Occipital lobe (tissue), 2 donors: ENCODE results near the gene GALNT6. TPM values are rescaled to one million over a fixed set of nuclear protein-coding genes. Genes with fewer than 3 reads are reported as not detected.

Experiments
- DNase-seq: peaks from one replicate; lab custom pipeline; 2025; lab: John Stamatoyannopoulos, UW
- total RNA-seq: library from RNA; depleted of rRNA; stranded (reverse); fragments of >200 nt; gene quantifications from one replicate; pipeline ENCODE4 v1.2.3, GENCODE V29; 2014

GALNT6 gene
- total RNA-seq, 1 donor from 2014 or later: 0.94 TPM

DNA sequence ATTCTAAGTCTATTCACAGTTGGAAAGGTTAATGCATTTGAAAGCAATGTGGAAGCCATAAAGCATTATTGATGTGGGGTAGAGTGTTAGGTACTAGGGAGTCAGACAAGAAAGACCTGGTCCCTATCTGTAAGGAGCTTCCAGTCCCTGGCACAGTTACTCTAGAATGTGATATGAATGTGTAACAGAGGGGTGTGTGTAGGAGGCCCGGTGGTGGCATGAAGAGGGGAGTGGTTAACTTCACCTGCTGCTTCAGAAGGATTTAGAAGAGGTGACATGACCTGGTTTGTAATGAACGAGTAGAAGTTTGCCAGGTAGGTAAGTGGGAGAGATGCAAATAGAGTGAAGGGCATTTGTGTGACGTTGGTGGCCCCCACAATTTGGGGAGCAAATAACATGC, 15.1 kb upstream of the GALNT6 start:
- DNase-seq: no peak

DNA sequence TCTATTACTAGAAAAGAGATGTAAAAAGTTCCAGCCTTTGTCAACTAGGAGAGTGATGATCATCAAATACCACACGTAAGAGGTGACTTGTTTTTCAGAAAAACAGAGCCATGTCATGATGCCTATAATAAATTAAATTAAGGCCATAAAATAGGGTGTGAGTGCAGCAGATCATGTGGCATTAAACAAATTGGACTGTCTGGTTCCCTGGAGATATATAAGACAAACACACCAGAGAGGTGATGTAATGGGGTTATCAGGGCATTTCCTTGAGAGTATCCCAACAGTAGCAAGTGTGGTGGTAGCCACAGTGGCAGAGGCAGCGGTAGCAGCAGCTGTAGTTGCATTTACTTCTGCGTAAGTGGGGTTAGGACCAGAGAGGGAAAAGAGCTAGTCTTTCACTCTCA, 14.6 kb upstream of the GALNT6 start:
- DNase-seq: no peak

DNA sequence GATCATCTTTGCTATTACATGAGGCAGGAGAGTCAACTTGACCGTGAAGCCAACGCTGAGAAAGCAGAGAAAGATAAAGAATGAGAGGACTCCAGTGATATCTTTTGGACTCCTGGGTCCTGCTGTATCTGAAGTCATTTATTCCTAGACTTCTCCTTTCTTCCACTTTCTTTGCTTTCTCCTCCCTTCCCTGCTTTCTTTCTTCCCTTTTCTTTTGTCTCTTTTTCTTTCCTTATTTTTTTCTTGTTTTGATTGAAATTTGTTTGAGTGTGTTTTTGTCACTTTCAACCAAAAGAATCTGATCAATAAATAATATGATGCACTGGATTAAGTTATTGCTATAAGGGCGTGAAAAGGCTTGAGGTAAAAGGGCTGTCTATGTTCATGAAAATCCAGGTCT, 13.4 kb upstream of the GALNT6 start:
- no peak for DNase-seq

DNA sequence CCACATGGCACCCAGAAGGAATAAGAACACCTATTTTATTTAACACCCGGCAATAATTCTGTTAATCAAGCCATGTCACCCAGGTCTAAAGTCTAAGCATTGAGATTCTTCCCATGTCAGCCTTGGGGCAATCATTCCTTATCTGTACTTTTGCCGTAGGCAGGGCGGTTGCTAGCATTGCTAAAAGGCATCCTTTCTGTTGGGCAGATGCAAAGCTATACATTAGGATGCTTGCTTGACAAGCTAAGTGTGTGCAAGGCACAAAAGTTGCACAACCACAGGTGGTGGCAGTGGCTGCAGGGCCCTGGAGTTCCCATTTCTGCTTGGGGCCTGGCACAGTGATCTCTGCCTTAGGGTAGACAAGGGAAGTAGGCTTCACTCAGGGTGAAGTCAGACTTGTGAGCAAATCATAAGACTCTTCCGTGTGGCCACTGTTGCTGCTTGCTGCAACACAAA, 12.5 kb upstream of the GALNT6 start:
- no peak for DNase-seq

DNA sequence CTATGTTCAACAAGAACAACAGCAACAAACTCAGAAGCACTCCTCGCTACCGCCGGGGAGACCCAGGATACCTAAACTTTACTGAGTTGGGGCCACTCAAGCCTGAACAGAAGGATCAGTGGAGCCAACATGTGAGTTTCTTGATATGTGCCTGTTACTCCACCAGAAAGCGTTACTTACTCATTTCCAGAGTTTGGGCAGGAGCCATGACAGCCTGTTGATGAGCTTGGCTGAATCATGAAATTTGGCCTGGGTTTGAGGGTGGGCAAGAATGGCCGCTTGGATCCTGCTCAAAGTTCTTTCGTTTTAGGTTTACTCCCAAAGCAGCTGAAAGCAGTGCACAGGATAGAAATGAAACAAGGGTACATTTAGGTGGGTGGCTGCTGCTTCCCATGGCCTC, 12.0 kb upstream of the GALNT6 start:
- DNase-seq: no peak

DNA sequence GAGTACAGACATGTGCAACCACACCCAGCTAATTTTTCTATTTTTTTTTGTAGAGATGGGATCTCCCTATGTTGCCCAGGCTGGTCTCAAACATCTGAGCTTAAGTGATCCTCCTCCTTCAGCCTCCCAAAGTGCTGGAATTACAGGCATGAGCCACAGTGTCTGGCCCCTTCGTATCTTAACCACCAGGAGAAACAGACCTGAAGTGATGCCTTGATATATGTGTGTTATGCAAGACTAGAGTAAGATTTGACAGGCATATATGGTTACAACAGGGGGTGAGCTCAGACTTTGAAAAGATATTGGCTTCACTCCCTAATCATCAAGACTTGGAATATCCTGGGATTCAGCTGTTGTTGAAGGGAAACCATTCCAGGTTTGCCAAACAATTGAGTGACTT, 10.7 kb upstream of the GALNT6 start:
- no peak for DNase-seq

DNA sequence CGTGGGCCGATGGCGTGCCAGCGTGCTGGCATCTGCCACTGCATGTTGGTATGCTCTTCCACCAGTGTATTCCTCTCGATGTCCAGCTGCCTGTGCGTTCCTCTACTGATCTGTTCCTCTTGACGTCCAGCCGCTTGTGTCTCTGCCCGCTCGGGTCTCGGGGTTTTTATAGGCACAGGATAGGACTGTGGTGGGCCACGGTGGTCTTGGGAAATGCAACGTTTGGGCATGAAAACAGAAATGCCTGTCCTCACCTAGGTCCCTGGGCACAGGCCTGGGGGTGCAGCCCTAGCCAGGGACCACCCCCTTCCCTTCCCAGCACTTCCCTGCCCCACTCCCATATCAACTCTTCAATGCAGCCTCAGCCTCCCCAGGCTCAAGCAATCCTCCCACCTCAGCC, 10.3 kb upstream of the GALNT6 start:
- no peak for DNase-seq

DNA sequence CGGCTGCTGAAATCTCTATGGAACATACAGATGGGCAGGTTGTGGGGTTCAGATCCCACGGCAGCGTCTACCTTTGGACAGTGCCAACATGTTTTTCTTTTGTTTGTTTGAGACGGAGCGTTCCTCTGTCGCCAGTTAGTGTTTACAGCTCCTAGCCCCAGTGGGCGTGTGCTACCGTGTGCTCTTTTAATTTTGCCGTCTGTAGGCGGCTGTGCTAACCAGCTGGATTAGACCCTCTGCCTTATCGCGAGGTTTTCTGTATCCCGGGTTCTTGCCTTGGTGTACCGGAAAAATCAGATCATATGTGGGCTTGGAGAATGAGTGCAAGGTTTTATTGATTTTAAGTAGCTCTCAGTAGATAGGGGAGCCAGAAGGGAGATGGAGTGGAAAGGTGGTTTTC, 9.8 kb upstream of the GALNT6 start:
- DNase-seq: no peak

DNA sequence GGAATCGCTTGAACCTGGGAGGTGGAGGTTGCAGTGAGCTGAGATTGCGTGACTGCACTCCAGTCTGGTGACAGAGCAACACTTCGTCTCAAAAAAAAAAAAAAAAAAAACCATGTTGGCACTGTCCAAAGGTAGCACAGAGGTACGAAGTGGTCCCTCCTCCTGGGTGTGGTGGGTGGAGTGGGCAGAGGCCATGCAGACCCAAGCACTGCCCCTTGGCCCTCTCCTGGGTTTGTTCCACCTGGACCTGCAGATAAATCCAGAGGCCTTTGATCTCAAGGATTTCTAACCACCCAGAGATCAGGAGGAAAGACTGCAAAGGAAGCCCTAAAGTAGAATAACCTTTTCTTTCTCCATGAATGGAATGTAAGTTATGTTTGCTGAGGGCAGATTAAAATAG, 8.7 kb upstream of the GALNT6 start:
- no peak for DNase-seq

DNA sequence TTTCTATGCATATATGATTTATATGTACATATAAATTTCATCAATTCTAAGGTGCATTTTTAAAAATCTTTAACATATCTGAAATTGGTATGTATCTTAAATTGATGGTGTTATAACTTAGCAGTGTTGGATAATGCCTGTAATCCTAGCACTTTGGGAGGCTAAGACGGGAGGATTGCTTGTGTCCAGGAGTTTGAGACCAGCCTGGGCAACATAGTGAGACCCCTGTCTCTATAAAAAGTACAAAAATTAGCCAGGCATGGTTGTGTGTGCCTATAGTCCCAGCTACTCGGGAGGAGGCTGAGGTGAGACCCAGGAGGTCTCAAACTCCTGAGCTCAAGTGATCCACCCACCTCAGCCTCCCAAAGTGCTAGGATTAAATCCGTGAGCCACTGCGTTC, 6.5 kb upstream of the GALNT6 start:
- DNase-seq: no peak

DNA sequence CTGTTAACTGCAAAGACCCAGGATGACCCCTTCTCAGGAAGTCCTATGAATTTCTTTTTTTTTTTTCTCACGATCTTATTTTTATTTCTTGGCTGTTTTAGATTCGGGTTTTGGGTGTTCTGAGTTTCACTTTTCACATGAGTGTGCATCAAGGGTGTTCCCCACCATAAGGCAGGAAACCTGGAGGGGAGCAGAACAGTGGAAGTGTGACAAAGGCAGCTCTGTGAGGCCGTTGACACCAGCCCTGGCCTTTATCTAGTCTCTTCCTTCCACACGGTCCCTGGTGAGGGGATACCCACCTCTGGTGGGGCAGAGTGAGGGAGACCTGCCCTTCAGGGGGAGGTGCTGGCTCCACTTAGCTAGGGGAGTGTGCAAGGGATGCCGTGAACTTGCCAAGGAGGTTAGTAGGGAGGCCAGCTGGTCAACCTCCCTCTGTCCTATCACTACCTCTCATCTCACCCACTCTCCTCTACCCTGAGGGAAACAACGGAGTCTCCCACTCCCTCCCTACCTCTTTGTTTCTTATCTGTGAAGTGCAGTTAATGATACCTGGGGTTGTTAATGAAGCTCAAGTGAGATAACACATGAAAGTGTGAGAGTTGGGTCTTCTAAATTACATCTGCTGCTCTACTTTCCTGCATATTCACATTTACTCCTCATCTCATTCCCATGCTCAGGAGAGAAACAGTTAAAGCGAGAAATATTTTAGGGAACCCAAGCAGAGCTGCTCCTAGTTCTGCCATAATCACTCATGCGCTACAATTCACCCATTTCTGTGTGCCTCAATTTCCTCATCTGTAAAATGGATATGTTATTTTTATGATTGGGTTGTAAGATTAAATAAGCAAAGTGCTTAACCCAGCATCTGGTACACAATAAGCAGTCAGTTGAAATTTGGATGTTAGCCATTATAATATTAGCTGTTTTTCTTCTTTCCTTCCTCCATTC, 4.4 kb upstream of the GALNT6 start:
- DNase-seq: no peak

DNA sequence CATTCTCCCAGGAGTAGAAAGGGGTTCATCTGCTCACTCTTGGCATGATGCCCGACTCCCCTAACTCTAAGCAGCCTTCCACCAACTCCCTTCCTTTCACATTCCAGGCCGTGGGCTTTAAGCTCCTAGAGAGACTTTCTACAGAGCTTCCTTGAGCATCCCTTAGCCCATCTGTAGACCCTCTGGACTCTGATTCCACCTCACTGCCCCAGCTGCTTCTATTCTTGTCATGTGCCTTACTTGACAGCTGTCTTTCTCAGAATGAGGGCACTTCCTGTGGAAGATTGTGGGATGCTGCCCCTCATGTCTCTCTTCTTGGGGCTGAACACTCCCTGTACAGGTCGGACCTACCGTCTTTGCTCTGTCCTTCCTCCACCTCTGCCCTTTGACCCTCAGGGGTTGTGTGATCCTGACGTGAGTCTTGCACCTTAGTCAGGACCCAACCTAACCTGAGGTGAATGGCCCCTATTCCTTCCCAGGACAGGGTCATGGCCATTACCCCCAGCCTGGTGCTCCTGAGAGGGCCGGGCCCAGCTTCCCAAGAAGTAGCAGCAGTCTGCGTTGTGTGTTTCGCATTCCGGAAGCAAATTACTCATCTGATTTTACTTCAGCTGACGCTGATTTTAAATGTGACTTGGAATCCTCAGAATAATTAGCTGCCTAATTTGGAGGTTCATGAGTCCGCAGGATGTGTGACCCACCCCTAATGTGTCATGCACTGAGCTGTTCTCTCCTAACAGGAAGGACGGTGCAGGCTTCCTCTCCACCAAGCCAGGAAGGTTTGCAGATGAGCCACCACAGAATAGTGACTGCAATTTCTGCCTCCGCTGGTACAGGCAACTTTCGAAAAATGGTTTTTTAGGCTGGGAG, 2.7 kb upstream of the GALNT6 start:
- DNase-seq: no peak

DNA sequence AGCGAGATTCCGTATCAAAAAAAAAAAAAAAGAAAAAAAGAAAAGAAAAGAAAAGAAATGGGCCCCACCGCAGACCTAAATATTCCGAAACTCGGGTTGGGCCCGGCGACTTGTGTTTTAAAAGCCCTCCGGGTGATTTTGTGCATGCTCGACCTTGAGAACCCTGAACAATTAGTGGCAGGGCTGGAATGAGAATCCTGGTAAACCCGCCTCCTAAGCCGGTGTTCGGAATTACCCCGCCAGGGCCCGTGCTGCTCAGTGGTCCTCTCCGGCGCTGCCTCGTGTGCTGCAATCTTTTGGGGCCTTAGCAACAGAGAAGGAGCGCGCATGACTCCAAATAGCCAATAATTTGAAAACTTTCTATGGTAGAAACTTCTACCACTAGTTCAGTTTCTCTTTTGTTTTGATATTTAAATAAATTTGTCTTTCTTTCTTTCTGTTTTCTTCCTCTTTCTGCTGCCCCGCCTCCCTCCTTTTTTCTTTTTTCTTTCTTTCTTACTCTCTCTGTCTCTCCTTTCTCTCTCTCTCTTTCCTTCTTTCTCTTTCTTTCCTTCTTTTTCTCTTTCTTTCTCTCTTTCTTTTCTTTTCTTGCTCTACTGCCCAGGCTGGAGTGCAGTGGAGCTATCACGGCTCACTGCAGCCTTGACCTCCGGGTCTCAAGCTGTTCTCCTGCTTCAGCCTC, 1.5 kb upstream of the GALNT6 start:
- no peak for DNase-seq

DNA sequence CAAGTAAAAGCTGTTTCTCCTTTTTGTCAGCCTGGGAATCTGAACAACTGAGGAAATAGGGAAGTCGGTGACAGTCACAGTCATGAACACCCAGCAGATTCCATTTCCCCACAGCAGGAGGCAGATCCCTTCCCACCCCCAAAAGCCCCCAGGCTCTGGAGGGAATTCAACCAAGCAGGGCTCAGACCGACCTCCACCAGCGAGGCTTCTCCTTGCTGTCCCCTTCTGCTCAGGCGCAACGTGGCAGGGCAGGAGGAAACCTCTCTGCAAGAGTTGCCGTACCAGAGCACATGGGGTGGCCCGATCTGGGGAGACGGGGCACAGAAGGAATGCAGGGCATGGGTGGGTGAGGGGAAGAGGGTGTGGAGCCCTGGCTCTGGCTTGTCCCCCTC, 319 bp downstream of the GALNT6 start:
- no peak for DNase-seq

DNA sequence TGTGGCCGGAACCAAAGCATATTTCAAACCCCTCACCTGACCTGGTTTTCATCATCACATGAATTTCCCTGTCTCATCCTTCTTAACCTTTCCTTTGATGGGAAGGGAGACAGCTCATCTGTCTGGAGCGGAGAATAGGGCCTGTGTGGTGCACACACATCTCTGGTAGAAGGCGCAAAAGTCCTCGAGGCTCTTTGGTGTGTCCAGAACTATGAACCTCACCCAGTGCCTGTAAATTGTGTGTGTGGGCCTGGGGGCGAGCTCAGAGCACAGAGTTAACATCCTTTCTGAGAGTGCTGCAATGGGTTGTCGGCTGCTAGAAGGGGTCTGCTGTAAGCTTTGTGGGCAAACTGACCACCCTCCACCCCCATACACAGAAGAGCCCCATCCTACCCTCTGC, 749 bp downstream of the GALNT6 start:
- no peak for DNase-seq

DNA sequence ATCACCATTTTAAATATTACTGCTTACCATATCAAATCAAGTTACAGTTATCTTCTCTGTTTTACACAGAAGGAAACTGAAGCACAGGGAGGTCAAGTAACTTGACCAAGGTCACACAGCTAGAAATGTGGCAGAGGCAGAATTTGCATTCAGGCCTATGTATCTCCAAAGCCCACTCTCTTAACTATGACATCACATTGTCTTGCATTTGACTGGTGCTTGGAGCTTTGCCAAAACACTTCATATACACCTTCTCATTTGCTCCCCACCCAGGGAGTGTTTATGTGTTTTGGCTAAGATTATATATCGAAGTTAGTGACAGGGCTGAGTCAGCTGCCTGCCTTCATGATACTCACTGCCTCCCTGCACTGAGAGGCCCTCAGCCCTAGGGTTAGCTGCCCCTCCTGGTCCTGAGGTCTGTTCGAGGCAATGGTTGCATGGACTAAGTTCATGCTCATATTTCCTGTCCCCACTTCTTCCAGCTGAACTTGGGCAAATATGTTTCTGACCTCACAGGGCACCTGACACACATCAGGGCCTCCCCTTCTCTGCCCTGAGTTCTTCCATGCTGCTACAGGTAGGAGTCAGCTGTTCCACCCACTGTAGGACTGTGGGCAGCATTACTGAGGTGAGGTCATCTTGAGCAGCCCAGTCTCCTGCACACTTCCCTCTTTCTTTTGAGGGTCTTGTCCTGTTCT, 1.8 kb downstream of the GALNT6 start:
- DNase-seq: no peak

DNA sequence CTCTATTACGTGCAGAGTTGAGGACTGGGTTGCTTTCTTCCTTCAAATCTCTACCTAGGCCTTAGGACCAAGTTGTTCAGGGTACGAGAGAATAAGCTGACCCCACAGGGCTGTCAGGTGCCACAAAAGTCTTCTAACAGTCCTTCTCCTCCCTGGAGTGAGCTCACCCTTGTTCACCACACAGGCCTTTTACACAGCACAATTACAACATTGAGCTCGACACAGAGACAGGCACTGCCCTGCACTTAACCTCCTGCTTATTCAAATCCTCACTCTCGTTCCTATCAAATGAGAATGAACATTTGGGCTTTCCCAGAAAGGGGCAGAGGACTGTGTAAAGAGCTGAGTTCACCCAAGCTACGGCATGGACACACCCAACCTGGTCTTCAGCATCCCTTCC, 2.4 kb downstream of the GALNT6 start:
- DNase-seq: no peak

DNA sequence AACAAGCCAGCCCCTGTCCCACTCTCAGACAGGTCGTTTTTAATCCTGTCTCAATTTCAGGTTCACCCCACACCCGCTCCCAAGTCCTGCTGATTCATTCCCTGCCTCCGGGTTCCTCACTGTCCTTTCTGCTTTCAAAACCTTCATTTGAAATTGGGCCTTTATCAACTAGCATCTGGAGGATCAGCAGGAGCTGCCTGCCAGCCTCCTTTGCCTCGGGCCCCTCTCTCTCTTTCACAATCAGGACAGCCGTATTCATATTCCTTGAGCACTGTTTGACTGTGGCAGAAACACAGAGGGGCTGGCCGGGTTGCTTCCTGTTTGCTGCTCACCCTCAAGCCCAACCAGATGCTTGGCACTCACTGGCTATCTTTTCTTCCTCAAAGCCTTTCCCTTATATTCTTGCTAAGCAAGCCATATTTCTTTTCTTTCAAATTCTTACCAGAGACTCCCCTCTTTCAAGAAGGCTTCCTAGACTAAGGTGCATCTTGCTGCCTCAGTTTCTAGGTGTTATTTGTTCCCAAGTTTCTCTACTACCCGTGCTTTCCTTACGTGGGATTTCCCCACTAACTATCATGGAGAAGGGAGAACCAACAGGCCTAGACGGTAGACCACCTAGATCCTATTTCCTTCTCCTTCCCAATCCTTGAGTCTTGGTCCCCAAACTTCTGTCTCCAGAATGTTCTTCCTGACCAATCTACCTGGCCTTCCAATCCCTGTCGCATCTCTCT, 3.0 kb downstream of the GALNT6 start:
- no peak for DNase-seq

DNA sequence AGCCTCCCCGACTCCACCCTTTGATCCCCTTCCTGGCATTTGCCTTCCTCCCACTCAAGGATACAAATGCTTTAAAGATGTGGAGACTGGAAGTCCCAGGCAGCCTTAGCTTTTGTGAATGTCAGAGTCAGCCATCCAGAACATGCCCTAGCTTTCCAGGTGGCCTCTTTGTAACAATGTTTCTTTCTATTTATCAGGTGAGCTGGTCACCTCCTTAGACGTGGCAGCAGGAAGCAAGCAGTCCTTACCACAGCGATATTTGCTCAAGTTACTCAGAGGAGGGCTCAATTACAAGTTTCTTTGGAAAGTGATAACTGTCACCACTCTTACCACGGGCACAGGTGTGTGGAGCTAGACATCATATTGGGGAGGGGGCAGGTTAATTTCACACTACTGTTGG, 4.9 kb downstream of the GALNT6 start:
- no peak for DNase-seq

DNA sequence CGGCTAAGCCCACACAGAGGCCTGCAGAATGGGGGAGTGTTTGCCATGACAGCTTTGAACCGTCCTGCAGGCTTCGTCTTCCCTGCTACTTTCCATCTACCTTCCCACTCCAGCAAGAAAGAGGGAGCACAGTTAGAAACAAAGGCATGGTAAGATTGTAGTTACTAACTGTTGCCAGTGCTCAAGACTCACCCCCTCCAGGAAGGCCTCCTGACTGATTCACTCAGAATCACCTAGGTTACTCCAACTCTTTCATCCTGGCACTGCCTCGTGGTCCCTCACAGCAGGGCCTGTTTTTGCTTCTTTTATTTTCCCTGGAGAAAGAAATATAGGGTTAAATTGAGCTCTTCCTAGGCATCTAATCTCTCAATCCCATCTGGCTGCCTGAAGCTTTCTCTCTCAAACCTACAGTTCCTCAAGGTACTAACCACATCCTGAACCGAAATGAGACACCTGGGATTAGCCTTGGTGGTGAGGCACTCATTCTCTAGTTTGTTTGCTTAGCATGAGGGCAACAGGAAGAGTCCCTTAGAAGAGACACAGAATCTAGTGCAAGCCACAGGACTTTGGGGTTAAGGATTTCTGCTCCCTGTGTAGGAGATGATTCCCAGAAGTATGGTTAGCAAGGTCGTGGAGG, 7.8 kb downstream of the GALNT6 start:
- DNase-seq: no peak
